HEK293 (cell line): Measurements from ENCODE around the gene ACER3.

Experiments used
- CTCF ChIA-PET: fragments of 350-600 bp; formaldehyde crosslinking; extraction: SDS; loops from one replicate; lab custom pipeline; 2021; ENCODE audit warnings: antibody characterized with exemption; lab: Yijun Ruan, JAX
- POLR2A ChIA-PET: fragments of 300-600 bp; formaldehyde crosslinking; extraction: SDS; loops from one replicate; lab custom pipeline; 2020; ENCODE audit warnings: antibody characterized with exemption, inconsistent platforms; lab: Yijun Ruan, JAX
- H3K27ac ChIP-seq: fragments of 200-500 bp; sonication (Bioruptor generic); 2 replicates; pipeline ENCODE4 v1.5.1; 2014; ENCODE audit warnings: low read depth, low read length, control low read depth, inconsistent platforms; ENCODE audit errors: extremely low read depth
- H3K36me3 ChIP-seq, 2 experiments: fragments of 200-500 bp in 1 of 2; sonication (Bioruptor generic) in 1 of 2; 1 replicate in 1 of 2; 2 replicates in 1 of 2; pipeline ENCODE4 v1.5.1; 2014 to 2017; ENCODE audit warnings: inconsistent platforms in 2 of 2, low read length in 2 of 2; ENCODE audit not compliant: control insufficient read depth in 2 of 2, insufficient read depth in 1 of 2
- H3K4me1 ChIP-seq: fragments of 200-500 bp; sonication (Bioruptor generic); 2 replicates; pipeline ENCODE4 v1.5.1; 2014; ENCODE audit warnings: mild to moderate bottlenecking, low read length, inconsistent platforms; ENCODE audit not compliant: control insufficient read depth, insufficient read depth
- H3K4me3 ChIP-seq: 2 replicates; pipeline ENCODE4 v1.5.1; 2011; ENCODE audit warnings: low read depth, mild to moderate bottlenecking, control low read depth, low read length, moderate library complexity
- H3K9me3 ChIP-seq: fragments of 200-500 bp; sonication (Bioruptor generic); 2 replicates; pipeline ENCODE4 v1.5.1; 2014; ENCODE audit warnings: low read depth, low read length, inconsistent platforms; ENCODE audit not compliant: control insufficient read depth, insufficient read depth
- EGR2 ChIP-seq: fragments of 450-650 bp; formaldehyde crosslinking; IDR thresholded peaks from 2 replicates; pipeline ENCODE4 v1.5.1; 2016; ENCODE audit warnings: low read depth, missing biosample characterization, missing genetic modification characterization
- KLF8 ChIP-seq: fragments of 450-650 bp; formaldehyde crosslinking; IDR thresholded peaks from 2 replicates; pipeline ENCODE4 v1.5.1; 2016; ENCODE audit warnings: missing biosample characterization, missing genetic modification characterization
- OSR2 ChIP-seq: fragments of 450-650 bp; formaldehyde crosslinking; IDR thresholded peaks from 2 replicates; pipeline ENCODE4 v1.5.1; 2016; ENCODE audit warnings: missing biosample characterization, missing genetic modification characterization
- PRDM1 ChIP-seq: fragments of 450-650 bp; formaldehyde crosslinking; IDR thresholded peaks from 2 replicates; pipeline ENCODE4; 2016; ENCODE audit warnings: missing biosample characterization, missing genetic modification characterization
- TRIM28 ChIP-seq: IDR thresholded peaks from 2 replicates; pipeline ENCODE4 v1.6.1; 2011; ENCODE audit warnings: low read length, control low read depth, borderline replicate concordance
- WT1 ChIP-seq: fragments of 450-650 bp; formaldehyde crosslinking; IDR thresholded peaks from 2 replicates; pipeline ENCODE4 v1.5.1; 2016; ENCODE audit warnings: missing biosample characterization, missing genetic modification characterization
- ZBTB48 ChIP-seq: fragments of 450-650 bp; formaldehyde crosslinking; IDR thresholded peaks from 2 replicates; pipeline ENCODE4 v1.5.1; 2016; ENCODE audit warnings: missing biosample characterization, missing genetic modification characterization
- ZNF155 ChIP-seq: fragments of 450-650 bp; formaldehyde crosslinking; IDR thresholded peaks from 2 replicates; pipeline ENCODE4 v1.5.1; 2016; ENCODE audit warnings: missing biosample characterization, missing genetic modification characterization
- ZNF157 ChIP-seq: fragments of 450-650 bp; formaldehyde crosslinking; IDR thresholded peaks from 2 replicates; pipeline ENCODE4 v1.5.1; 2016; ENCODE audit warnings: missing biosample characterization, missing genetic modification characterization
- ZNF223 ChIP-seq: fragments of 450-650 bp; formaldehyde crosslinking; IDR thresholded peaks from 2 replicates; pipeline ENCODE4 v1.5.1; 2016; ENCODE audit warnings: missing biosample characterization, missing genetic modification characterization
- ZNF302 ChIP-seq: fragments of 450-650 bp; formaldehyde crosslinking; IDR thresholded peaks from 2 replicates; pipeline ENCODE4 v1.5.1; 2016; ENCODE audit warnings: missing biosample characterization, missing genetic modification characterization, low read depth
- ZNF354C ChIP-seq: fragments of 450-650 bp; formaldehyde crosslinking; IDR thresholded peaks from 2 replicates; pipeline ENCODE4 v1.5.1; 2016; ENCODE audit warnings: missing biosample characterization, missing genetic modification characterization, low read depth, borderline replicate concordance
- ZNF521 ChIP-seq: fragments of 450-650 bp; formaldehyde crosslinking; IDR thresholded peaks from 2 replicates; pipeline ENCODE4 v1.5.1; 2017; ENCODE audit warnings: missing biosample characterization, mild to moderate bottlenecking, missing genetic modification characterization
- ZNF629 ChIP-seq: fragments of 450-650 bp; formaldehyde crosslinking; IDR thresholded peaks from 2 replicates; pipeline ENCODE4 v1.5.1; 2017; ENCODE audit warnings: missing biosample characterization, missing genetic modification characterization
- ZNF664 ChIP-seq: fragments of 450-650 bp; formaldehyde crosslinking; IDR thresholded peaks from 2 replicates; pipeline ENCODE4 v1.5.1; 2016; ENCODE audit warnings: missing biosample characterization, missing genetic modification characterization
- ZNF677 ChIP-seq: fragments of 450-650 bp; IDR thresholded peaks from 2 replicates; pipeline ENCODE4 v1.5.0; 2018; ENCODE audit warnings: missing biosample characterization, mild to moderate bottlenecking, missing genetic modification characterization, moderate library complexity
- ZSCAN23 ChIP-seq: fragments of 450-650 bp; formaldehyde crosslinking; IDR thresholded peaks from 2 replicates; pipeline ENCODE4 v1.5.1; 2016; ENCODE audit warnings: missing biosample characterization, missing genetic modification characterization
- TF ChIP-seq, protein P1 (sequence below): fragments of 450-650 bp; formaldehyde crosslinking; IDR thresholded peaks from 2 replicates; pipeline ENCODE4 v1.5.1; 2016; ENCODE audit warnings: missing biosample characterization, missing genetic modification characterization
- TF ChIP-seq, protein P2 (sequence below): fragments of 450-650 bp; formaldehyde crosslinking; IDR thresholded peaks from 2 replicates; pipeline ENCODE4 v1.5.1; 2016; ENCODE audit warnings: missing biosample characterization, missing genetic modification characterization, low read depth
- TF ChIP-seq, protein P3 (sequence below): fragments of 450-650 bp; formaldehyde crosslinking; IDR thresholded peaks from 2 replicates; pipeline ENCODE4 v1.5.1; 2016; ENCODE audit warnings: missing biosample characterization, missing genetic modification characterization, borderline replicate concordance

ACER3 gene

DNA sequence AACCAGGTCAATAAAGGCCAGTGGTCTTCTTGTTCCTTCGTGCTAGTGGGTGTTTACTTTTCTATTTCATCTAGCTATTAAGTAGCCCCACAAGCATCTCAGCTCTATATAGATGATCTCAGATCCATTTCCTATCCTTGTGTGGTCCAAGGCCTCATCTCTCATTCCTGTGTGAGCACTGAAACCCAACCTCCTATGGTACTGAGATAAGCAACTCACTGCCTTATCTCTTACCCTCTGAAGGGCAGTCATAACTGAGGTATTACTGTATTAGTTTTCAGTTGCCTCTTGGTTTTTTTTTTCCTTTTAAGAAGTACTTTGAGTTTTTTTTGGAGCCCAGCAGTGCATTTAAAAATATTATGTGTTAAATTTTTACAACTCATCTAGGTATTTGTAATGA lies 28.3 kb downstream of the ACER3 start:
- TF ChIP-seq, protein P1, sequence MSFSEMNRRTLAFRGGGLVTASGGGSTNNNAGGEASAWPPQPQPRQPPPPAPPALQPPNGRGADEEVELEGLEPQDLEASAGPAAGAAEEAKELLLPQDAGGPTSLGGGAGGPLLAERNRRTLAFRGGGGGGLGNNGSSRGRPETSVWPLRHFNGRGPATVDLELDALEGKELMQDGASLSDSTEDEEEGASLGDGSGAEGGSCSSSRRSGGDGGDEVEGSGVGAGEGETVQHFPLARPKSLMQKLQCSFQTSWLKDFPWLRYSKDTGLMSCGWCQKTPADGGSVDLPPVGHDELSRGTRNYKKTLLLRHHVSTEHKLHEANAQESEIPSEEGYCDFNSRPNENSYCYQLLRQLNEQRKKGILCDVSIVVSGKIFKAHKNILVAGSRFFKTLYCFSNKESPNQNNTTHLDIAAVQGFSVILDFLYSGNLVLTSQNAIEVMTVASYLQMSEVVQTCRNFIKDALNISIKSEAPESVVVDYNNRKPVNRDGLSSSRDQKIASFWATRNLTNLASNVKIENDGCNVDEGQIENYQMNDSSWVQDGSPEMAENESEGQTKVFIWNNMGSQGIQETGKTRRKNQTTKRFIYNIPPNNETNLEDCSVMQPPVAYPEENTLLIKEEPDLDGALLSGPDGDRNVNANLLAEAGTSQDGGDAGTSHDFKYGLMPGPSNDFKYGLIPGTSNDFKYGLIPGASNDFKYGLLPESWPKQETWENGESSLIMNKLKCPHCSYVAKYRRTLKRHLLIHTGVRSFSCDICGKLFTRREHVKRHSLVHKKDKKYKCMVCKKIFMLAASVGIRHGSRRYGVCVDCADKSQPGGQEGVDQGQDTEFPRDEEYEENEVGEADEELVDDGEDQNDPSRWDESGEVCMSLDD (tag by site-specific recombination) = no peak
- TF ChIP-seq, protein P2, sequence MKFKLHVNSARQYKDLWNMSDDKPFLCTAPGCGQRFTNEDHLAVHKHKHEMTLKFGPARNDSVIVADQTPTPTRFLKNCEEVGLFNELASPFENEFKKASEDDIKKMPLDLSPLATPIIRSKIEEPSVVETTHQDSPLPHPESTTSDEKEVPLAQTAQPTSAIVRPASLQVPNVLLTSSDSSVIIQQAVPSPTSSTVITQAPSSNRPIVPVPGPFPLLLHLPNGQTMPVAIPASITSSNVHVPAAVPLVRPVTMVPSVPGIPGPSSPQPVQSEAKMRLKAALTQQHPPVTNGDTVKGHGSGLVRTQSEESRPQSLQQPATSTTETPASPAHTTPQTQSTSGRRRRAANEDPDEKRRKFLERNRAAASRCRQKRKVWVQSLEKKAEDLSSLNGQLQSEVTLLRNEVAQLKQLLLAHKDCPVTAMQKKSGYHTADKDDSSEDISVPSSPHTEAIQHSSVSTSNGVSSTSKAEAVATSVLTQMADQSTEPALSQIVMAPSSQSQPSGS = no peak
- TF ChIP-seq OSR2 (tag by site-specific recombination) (peak; percentile 29; the same call in 1 of the 2 replicates), ZNF157 (no peak), ZNF629 (tag by site-specific recombination) (0 out of 2 replicates have a peak, but pooled peaks have one; percentile 15), TRIM28 (peak; percentile 77; the same call in 1 of the 2 replicates), ZNF664 (tag by site-specific recombination) (0 out of 2 replicates have a peak, but pooled peaks have one; percentile 39)
- Histone ChIP-seq H3K4me3 (no peak overlapping the region), H3K36me3 (no peaks in the 10 kb centered on the region), H3K4me1 (peaks cover 7% of the 10 kb centered on the region; the same call in 1 of the 2 replicates), H3K9me3 (no peaks in the 10 kb centered on the region), H3K27ac (no peak overlapping the region)
- CTCF ChIA-PET = interaction anchor here (0.7 to 2.8 kb wide), 4 partner anchors 9 to 81 kb away, joined by 3 to 11 read pairs (median 6); no protein-coding TSS in a partner anchor
- POLR2A ChIA-PET = no interaction called here

DNA sequence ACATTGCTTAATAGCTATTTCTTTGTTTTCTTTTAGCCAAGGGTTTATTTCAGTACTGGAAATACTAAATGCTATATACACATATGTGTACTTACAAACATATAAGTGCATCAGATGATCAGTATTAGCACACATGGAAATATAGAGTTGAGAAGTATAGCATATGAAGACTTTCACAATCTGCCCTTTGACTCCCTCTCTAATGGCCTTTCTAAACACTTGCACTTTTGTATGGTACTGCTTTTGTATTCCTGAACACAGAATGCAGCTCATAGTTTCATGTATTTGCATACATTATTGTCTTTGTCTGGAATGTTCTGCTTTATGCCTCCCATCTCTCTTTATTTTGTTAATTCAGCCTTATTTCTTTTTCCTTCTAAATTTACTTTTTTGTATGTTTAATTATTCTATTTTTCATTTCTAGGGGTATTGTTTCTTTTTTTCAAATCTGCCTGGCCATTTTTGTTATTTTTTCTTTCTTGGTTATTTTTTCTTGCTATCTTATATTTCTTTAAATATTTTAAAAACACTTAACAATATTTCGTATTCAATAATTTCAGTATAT lies 28.8 kb downstream of the ACER3 start:
- ChIA-PET POLR2A (no interaction called here), CTCF (interaction anchor here (0.7 to 2.8 kb wide), 3 partner anchors 9 to 81 kb away, joined by 3 to 11 read pairs (median 6); no protein-coding TSS in a partner anchor)
- Histone ChIP-seq H3K4me1 (peaks cover 7% of the 10 kb centered on the region; the same call in 1 of the 2 replicates), H3K36me3 (no peaks in the 10 kb centered on the region), H3K27ac (no peak overlapping the region)
- TF ChIP-seq PRDM1 (tag by site-specific recombination) = peak; percentile 73; the same call in 1 of the 2 replicates
- no peak for TF ChIP-seq ZNF155 (tag by site-specific recombination)
- TF ChIP-seq, all 188 proteins: peak for 1
- Histone ChIP-seq H3K9me3 (no peaks in the 10 kb centered on the region), H3K4me3 (no peak overlapping the region)

DNA sequence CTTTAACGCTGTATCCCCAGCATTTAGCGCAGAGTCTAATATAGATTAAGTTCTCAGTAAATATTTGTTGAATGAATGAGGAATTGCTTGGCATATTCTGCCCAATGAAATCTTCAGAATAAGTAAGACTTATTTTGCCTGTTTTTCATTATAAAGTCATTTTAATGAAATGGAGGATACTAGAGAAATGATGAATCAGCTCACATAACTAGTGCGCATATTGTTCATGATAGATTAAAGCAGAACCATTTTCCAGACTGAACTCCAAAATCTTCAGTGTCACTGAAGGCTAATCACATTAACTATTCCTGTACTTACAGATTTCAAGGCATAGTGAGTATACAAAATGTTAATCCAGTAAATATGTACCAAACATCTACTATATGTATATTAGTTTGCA lies 29.6 kb downstream of the ACER3 start:
- ChIA-PET CTCF (interaction anchor here (4.9 kb wide), 1 partner anchor 29 kb away, joined by 42 read pairs; no protein-coding TSS in a partner anchor), POLR2A (no interaction called here)
- H3K4me3 ChIP-seq = no peak overlapping the region
- no peaks in the 10 kb centered on the region for H3K36me3 ChIP-seq
- no peak overlapping the region for H3K27ac ChIP-seq
- TF ChIP-seq ZNF521 (tag by site-specific recombination) = no peak
- no peak for TF ChIP-seq ZNF354C
- no peak for TF ChIP-seq WT1
- no peak for TF ChIP-seq KLF8 (tag by site-specific recombination)
- no peak for TF ChIP-seq ZNF223 (tag by site-specific recombination)
- TF ChIP-seq ZSCAN23 (tag by site-specific recombination) = no peak
- no peak for TF ChIP-seq EGR2 (tag by site-specific recombination)
- no peak for TF ChIP-seq ZNF677
- TF ChIP-seq ZNF302 = no peak
- TF ChIP-seq, protein P3, sequence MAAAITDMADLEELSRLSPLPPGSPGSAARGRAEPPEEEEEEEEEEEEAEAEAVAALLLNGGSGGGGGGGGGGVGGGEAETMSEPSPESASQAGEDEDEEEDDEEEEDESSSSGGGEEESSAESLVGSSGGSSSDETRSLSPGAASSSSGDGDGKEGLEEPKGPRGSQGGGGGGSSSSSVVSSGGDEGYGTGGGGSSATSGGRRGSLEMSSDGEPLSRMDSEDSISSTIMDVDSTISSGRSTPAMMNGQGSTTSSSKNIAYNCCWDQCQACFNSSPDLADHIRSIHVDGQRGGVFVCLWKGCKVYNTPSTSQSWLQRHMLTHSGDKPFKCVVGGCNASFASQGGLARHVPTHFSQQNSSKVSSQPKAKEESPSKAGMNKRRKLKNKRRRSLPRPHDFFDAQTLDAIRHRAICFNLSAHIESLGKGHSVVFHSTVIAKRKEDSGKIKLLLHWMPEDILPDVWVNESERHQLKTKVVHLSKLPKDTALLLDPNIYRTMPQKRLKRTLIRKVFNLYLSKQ (tag by site-specific recombination) = no peak
- TF ChIP-seq ZBTB48 (tag by site-specific recombination) = no peak
- no peaks in the 10 kb centered on the region for H3K9me3 ChIP-seq
- H3K4me1 ChIP-seq = peaks cover 7% of the 10 kb centered on the region; the same call in 1 of the 2 replicates
